PFSK-1 (cell line): ENCODE measurements around the gene SAAL1.

Experiments used
- POLR2AphosphoS5 ChIP-seq: IDR thresholded peaks from 2 replicates; pipeline ENCODE4 v1.6.1; 2012; ENCODE audit warnings: low read depth, mild to moderate bottlenecking, control low read depth, low read length, moderate library complexity
- TAF1 ChIP-seq: IDR thresholded peaks from 2 replicates; pipeline ENCODE4 v1.6.1; 2012; ENCODE audit warnings: low read length, control low read depth, borderline replicate concordance; ENCODE audit not compliant: insufficient read depth
- TF ChIP-seq, protein P1 (sequence below), 2 experiments: IDR thresholded peaks; 2 replicates each; pipeline versions ENCODE4 v1.6.1 to v1.8.0; 2011 to 2012; ENCODE audit warnings: low read depth in 2 of 2, low read length in 2 of 2, control low read depth in 1 of 2, inconsistent platforms in 1 of 2, mild to moderate bottlenecking in 1 of 2, moderate library complexity in 1 of 2; ENCODE audit not compliant: insufficient read depth in 1 of 2

- TF ChIP-seq POLR2AphosphoS5 = no peak
- TF ChIP-seq, protein P1, sequence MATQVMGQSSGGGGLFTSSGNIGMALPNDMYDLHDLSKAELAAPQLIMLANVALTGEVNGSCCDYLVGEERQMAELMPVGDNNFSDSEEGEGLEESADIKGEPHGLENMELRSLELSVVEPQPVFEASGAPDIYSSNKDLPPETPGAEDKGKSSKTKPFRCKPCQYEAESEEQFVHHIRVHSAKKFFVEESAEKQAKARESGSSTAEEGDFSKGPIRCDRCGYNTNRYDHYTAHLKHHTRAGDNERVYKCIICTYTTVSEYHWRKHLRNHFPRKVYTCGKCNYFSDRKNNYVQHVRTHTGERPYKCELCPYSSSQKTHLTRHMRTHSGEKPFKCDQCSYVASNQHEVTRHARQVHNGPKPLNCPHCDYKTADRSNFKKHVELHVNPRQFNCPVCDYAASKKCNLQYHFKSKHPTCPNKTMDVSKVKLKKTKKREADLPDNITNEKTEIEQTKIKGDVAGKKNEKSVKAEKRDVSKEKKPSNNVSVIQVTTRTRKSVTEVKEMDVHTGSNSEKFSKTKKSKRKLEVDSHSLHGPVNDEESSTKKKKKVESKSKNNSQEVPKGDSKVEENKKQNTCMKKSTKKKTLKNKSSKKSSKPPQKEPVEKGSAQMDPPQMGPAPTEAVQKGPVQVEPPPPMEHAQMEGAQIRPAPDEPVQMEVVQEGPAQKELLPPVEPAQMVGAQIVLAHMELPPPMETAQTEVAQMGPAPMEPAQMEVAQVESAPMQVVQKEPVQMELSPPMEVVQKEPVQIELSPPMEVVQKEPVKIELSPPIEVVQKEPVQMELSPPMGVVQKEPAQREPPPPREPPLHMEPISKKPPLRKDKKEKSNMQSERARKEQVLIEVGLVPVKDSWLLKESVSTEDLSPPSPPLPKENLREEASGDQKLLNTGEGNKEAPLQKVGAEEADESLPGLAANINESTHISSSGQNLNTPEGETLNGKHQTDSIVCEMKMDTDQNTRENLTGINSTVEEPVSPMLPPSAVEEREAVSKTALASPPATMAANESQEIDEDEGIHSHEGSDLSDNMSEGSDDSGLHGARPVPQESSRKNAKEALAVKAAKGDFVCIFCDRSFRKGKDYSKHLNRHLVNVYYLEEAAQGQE (IDR thresholded peaks at IDR 0.05; ENCODE audit: insufficient read depth in 1 of 2, low read depth in 2 of 2, low read length in 2 of 2) = no peak
- no peak for TF ChIP-seq TAF1
Observed at GRCh38 chr11:18065572-18065971, 40.3 kb downstream of the SAAL1 start.
